Tibial nerve (tissue), 4 donors: Measurements from ENCODE around the gene AMACR.

Experiments used
- CTCF ChIP-seq, 5 experiments: fragments of 200-600 bp in 3 of 5; fragments of 450-650 bp in 2 of 5; sonication (generic) in 3 of 5; IDR thresholded peaks; one replicate each; pipeline ENCODE4 v1.5.1; 2016 to 2019; ENCODE audit warnings: antibody characterized with exemption in 5 of 5, mild to moderate bottlenecking in 3 of 5, moderate library complexity in 2 of 5
- EP300 ChIP-seq, 2 donors: sonication (generic); formaldehyde crosslinking; IDR thresholded peaks; one replicate each; pipeline ENCODE4 v1.6.1; 2017; ENCODE audit warnings: antibody characterized with exemption in 2 of 2, mild to moderate bottlenecking in 1 of 2
- POLR2A ChIP-seq, 2 donors: fragments of 450-650 bp; IDR thresholded peaks; one replicate each; pipeline ENCODE4 v1.6.1; 2017; ENCODE audit warnings: antibody characterized with exemption in 2 of 2, mild to moderate bottlenecking in 2 of 2, moderate library complexity in 2 of 2

GRCh38 chr5:34031117-34031516 lies 23.3 kb upstream of the AMACR start:
- TF ChIP-seq POLR2A (IDR thresholded peaks at IDR 0.05) (no peak), CTCF (IDR thresholded peaks at IDR 0.05) (no peak), EP300 (IDR thresholded peaks at IDR 0.05) (no peak)
